Fibroblast of lung (primary cell): ENCODE data around the gene SAFB. TPM values are rescaled to one million over a fixed set of nuclear protein-coding genes. Genes with fewer than 3 reads are reported as not detected.

Experiments used
- DNase-seq, 2 donors: peaks; one replicate each; pipeline versions ENCODE4 v3.0.0 to v3.0.0-alpha.2; 2010; ENCODE audit warnings: low read depth in 2 of 2
- H2AFZ ChIP-seq: 2 replicates; pipeline ENCODE4 v1.5.1; 2012; ENCODE audit warnings: low read length, control low read depth, inconsistent platforms
- H3K27ac ChIP-seq: 2 replicates; pipeline ENCODE4 v1.5.1; 2011; ENCODE audit warnings: low read length, control low read depth; ENCODE audit not compliant: insufficient read depth
- H3K27me3 ChIP-seq: 2 replicates; pipeline ENCODE4 v1.5.1; 2011; ENCODE audit warnings: mild to moderate bottlenecking, low read length; ENCODE audit not compliant: control insufficient read depth, insufficient read depth
- H3K36me3 ChIP-seq: 2 replicates; pipeline ENCODE4 v1.5.1; 2011; ENCODE audit warnings: low read length; ENCODE audit not compliant: control insufficient read depth, insufficient read depth
- H3K4me1 ChIP-seq: 2 replicates; pipeline ENCODE4 v1.5.1; 2011; ENCODE audit warnings: low read length; ENCODE audit not compliant: control insufficient read depth, insufficient read depth; ENCODE audit errors: extremely low read depth
- H3K4me2 ChIP-seq: 2 replicates; pipeline ENCODE4 v1.5.1; 2011; ENCODE audit warnings: low read length, control low read depth; ENCODE audit not compliant: insufficient read depth; ENCODE audit errors: extremely low read depth
- H3K4me3 ChIP-seq, 4 experiments: fragments of 200-600 bp in 1 of 4; sonication (generic) in 1 of 4; replicated peaks in 1 of 4; 2 replicates each; pipeline ENCODE4 v1.5.1; 2011 to 2016; ENCODE audit warnings: low read length in 4 of 4, low read depth in 3 of 4, mild to moderate bottlenecking in 3 of 4, control low read depth in 2 of 4, inconsistent platforms in 1 of 4, mixed read lengths in 1 of 4; ENCODE audit not compliant: insufficient read depth in 1 of 4; ENCODE audit errors: control extremely low read depth in 1 of 4
- H3K79me2 ChIP-seq: 2 replicates; pipeline ENCODE4 v1.5.1; 2012; ENCODE audit warnings: mild to moderate bottlenecking, low read length, inconsistent platforms; ENCODE audit not compliant: control insufficient read depth, insufficient read depth
- H3K9ac ChIP-seq: 2 replicates; pipeline ENCODE4 v1.5.1; 2011; ENCODE audit warnings: mild to moderate bottlenecking, low read length, control low read depth; ENCODE audit not compliant: insufficient read depth
- H3K9me3 ChIP-seq: 2 replicates; pipeline ENCODE4 v1.5.1; 2012; ENCODE audit warnings: low read depth, low read length; ENCODE audit not compliant: control insufficient read depth, insufficient read depth
- H4K20me1 ChIP-seq: 2 replicates; pipeline ENCODE4 v1.5.1; 2011; ENCODE audit warnings: low read length; ENCODE audit not compliant: control insufficient read depth, insufficient read depth; ENCODE audit errors: extremely low read depth
- CTCF ChIP-seq, 2 donors: IDR thresholded peaks in 1 of 2; conservative IDR thresholded peaks in 1 of 2; 1 replicate in 1 of 2; 2 replicates in 1 of 2; pipeline ENCODE4 v1.5.1; 2011 to 2012; ENCODE audit warnings: low read length in 2 of 2, control low read depth in 1 of 2, inconsistent platforms in 1 of 2, low read depth in 1 of 2, mild to moderate bottlenecking in 1 of 2
- EZH2 ChIP-seq: IDR thresholded peaks from 2 replicates; pipeline ENCODE4 v1.5.1; 2012; ENCODE audit warnings: low read length, control low read depth, mild to moderate bottlenecking; ENCODE audit errors: missing control alignments
- polyA plus RNA-seq, 2 donors: library from polyadenylated mRNA; depleted of rRNA in 1 of 2; stranded (reverse) in 1 of 2; unstranded in 1 of 2; fragments of >200 nt; gene quantifications; 2 replicates each; pipeline ENCODE4 v1.2.1, GENCODE V29; 2011 to 2012; ENCODE audit warnings: missing spikeins in 1 of 2
- total RNA-seq: library from RNA; depleted of rRNA; stranded (reverse); fragments of >200 nt; gene quantifications from 2 replicates; pipeline ENCODE4 v1.2.1, GENCODE V29; 2014

SAFB gene
- total and polyA plus RNA-seq, 2 donors (not counting 1 experiment from before 2014, with no cell fraction given): 28.0 to 51.0 TPM

GRCh38 chr19:5682107-5682482 is 59.2 kb downstream of the SAFB start:
- peaks cover 4% of the 10 kb centered on the region for H3K4me1 ChIP-seq
- no peaks in the 10 kb centered on the region for H3K9me3 ChIP-seq
- no peak overlapping the region for H2AFZ ChIP-seq
- H4K20me1 ChIP-seq: no peaks in the 10 kb centered on the region
- H3K27me3 ChIP-seq: peaks cover 3% of the 10 kb centered on the region
- no peaks in the 10 kb centered on the region for H3K36me3 ChIP-seq
- no peak overlapping the region for H3K9ac ChIP-seq
- H3K79me2 ChIP-seq: peaks cover 10% of the 10 kb centered on the region
- no peak overlapping the region for H3K4me3 ChIP-seq
- DNase-seq: no peak
- no peak overlapping the region for H3K4me2 ChIP-seq
- TF ChIP-seq EZH2 (no peak), CTCF (conservative IDR thresholded peaks at IDR 0.05 in 1 of 2, IDR thresholded peaks at IDR 0.05 in 1 of 2; ENCODE audit: low read depth in 1 of 2, low read length in 2 of 2) (no peak)
- no peak overlapping the region for H3K27ac ChIP-seq

- Histone ChIP-seq H3K4me1 (peaks cover 4% of the 10 kb centered on the region), H3K9ac (no peak overlapping the region), H3K4me3 (no peak overlapping the region), H3K36me3 (no peaks in the 10 kb centered on the region), H4K20me1 (no peaks in the 10 kb centered on the region), H3K9me3 (no peaks in the 10 kb centered on the region), H3K79me2 (peaks cover 10% of the 10 kb centered on the region), H3K27me3 (peaks cover 3% of the 10 kb centered on the region), H2AFZ (no peak overlapping the region), H3K27ac (no peak overlapping the region), H3K4me2 (no peak overlapping the region)
- TF ChIP-seq CTCF (conservative IDR thresholded peaks at IDR 0.05 in 1 of 2, IDR thresholded peaks at IDR 0.05 in 1 of 2; ENCODE audit: low read depth in 1 of 2, low read length in 2 of 2) (no peak), EZH2 (no peak)
- no peak for DNase-seq
Measured at GRCh38 chr19:5683177-5683886, 60.4 kb downstream of the SAFB start.

- Histone ChIP-seq H3K27me3 (peaks cover 3% of the 10 kb centered on the region), H3K9me3 (no peaks in the 10 kb centered on the region), H3K4me3 (no peak overlapping the region), H3K79me2 (peaks cover 2% of the 10 kb centered on the region), H2AFZ (no peak overlapping the region), H3K27ac (no peak overlapping the region), H3K4me2 (no peak overlapping the region), H4K20me1 (no peaks in the 10 kb centered on the region), H3K4me1 (no peaks in the 10 kb centered on the region), H3K9ac (no peak overlapping the region), H3K36me3 (no peaks in the 10 kb centered on the region)
- DNase-seq: no peak
- TF ChIP-seq CTCF (conservative IDR thresholded peaks at IDR 0.05 in 1 of 2, IDR thresholded peaks at IDR 0.05 in 1 of 2; ENCODE audit: low read depth in 1 of 2, low read length in 2 of 2) (no peak), EZH2 (no peak)
Measured at GRCh38 chr19:5684694-5685430, 62.0 kb downstream of the SAFB start.
